ENCODE data around the gene WIPF1.

Gene WIPF1

GRCh38 chr2:174594456-174594855, 3.1 kb downstream of the WIPF1 start:
- no peak for DNase-seq

- DNase-seq = peak in 3 of 4 experiments; percentile 10 to 51 (median 44)
Measured at GRCh38 chr2:174593574-174594203, 3.9 kb downstream of the WIPF1 start.

GRCh38 chr2:174593041-174593440, 4.6 kb downstream of the WIPF1 start:
- no peak for DNase-seq

GRCh38 chr2:174591740-174592139, 5.9 kb downstream of the WIPF1 start:
- DNase-seq = no peak

- DNase-seq = no peak
Measured at GRCh38 chr2:174590928-174591648, 6.5 kb downstream of the WIPF1 start.

- no peak for DNase-seq
Measured at GRCh38 chr2:174590346-174590745, 7.3 kb downstream of the WIPF1 start.

GRCh38 chr2:174589334-174589733, 8.3 kb downstream of the WIPF1 start:
- DNase-seq = no peak

GRCh38 chr2:174588463-174588862, 9.1 kb downstream of the WIPF1 start:
- no peak for DNase-seq

GRCh38 chr2:174587579-174587978, 10.0 kb downstream of the WIPF1 start:
- no peak for DNase-seq

- no peak for DNase-seq
Measured at GRCh38 chr2:174586418-174587295, 10.9 kb downstream of the WIPF1 start.

- DNase-seq = no peak
Measured at GRCh38 chr2:174585657-174586252, 11.8 kb downstream of the WIPF1 start.

GRCh38 chr2:174585146-174585545, 12.5 kb downstream of the WIPF1 start:
- no peak for DNase-seq

- DNase-seq = no peak
Measured at GRCh38 chr2:174581491-174581890, 16.1 kb downstream of the WIPF1 start.

- no peak for DNase-seq
Measured at GRCh38 chr2:174580951-174581350, 16.7 kb downstream of the WIPF1 start.

GRCh38 chr2:174577967-174578589, 19.5 kb downstream of the WIPF1 start:
- peak in 2 of 4 experiments; percentile 9 to 14 for DNase-seq

GRCh38 chr2:174575124-174575776, 22.4 kb downstream of the WIPF1 start:
- DNase-seq = no peak

- DNase-seq = no peak
Measured at GRCh38 chr2:174574657-174575056, 22.9 kb downstream of the WIPF1 start.

- DNase-seq = no peak
Measured at GRCh38 chr2:174573621-174574081, 24.0 kb downstream of the WIPF1 start.

GRCh38 chr2:174572556-174572955, 25.0 kb downstream of the WIPF1 start:
- no peak for DNase-seq

- DNase-seq = no peak
Measured at GRCh38 chr2:174571669-174572323, 25.8 kb downstream of the WIPF1 start.

GRCh38 chr2:174570318-174570958, 27.2 kb downstream of the WIPF1 start:
- DNase-seq = no peak
